Coronary artery (tissue), 2 donors: ENCODE results near the gene MYLK.

Experiments used
- DNase-seq: peaks from one replicate; pipeline ENCODE4 v3.0.0-alpha.2; 2017; ENCODE audit warnings: low spot score
- H3K27ac ChIP-seq, 2 donors: fragments of 200-600 bp; sonication (generic); one replicate each; pipeline ENCODE4 v1.5.1; 2016 to 2019
- H3K4me3 ChIP-seq: fragments of 200-600 bp; sonication (generic); 2 replicates; pipeline ENCODE4 v1.5.1; 2016; ENCODE audit warnings: mild to moderate bottlenecking, moderate library complexity
- CTCF ChIP-seq: fragments of 200-600 bp; sonication (generic); IDR thresholded peaks from one replicate; pipeline ENCODE4 v1.5.1; 2019; ENCODE audit warnings: antibody characterized with exemption

Gene MYLK

GRCh38 chr3:123862152-123862551 lies 22.0 kb downstream of the MYLK start:
- H3K27ac ChIP-seq: no peak overlapping the region
- no peak overlapping the region for H3K4me3 ChIP-seq
- no peak for TF ChIP-seq CTCF
- no peak for DNase-seq

- H3K4me3 ChIP-seq: no peak overlapping the region
- TF ChIP-seq CTCF: no peak
- DNase-seq: no peak
- no peak overlapping the region for H3K27ac ChIP-seq
Measured at GRCh38 chr3:123861081-123861836, 22.9 kb downstream of the MYLK start.

- Histone ChIP-seq H3K4me3 (no peak overlapping the region), H3K27ac (no peak overlapping the region)
- no peak for TF ChIP-seq CTCF
- no peak for DNase-seq
Measured at GRCh38 chr3:123859177-123859576, 25.0 kb downstream of the MYLK start.

- TF ChIP-seq CTCF: no peak
- no peak for DNase-seq
- no peak overlapping the region for H3K27ac ChIP-seq
- H3K4me3 ChIP-seq: no peak overlapping the region
Measured at GRCh38 chr3:123854905-123855304, 29.2 kb downstream of the MYLK start.

- DNase-seq: no peak
- TF ChIP-seq CTCF: no peak
- no peak overlapping the region for H3K27ac ChIP-seq
- no peak overlapping the region for H3K4me3 ChIP-seq
Measured at GRCh38 chr3:123853686-123854372, 30.3 kb downstream of the MYLK start.

- TF ChIP-seq CTCF: no peak
- no peak for DNase-seq
Measured at GRCh38 chr3:123847209-123847608, 36.9 kb downstream of the MYLK start.

GRCh38 chr3:123843668-123844067 lies 40.5 kb downstream of the MYLK start:
- TF ChIP-seq CTCF: no peak
- no peak overlapping the region for H3K4me3 ChIP-seq
- no peak overlapping the region for H3K27ac ChIP-seq
- DNase-seq: no peak

More at GRCh38 chr3:123847209-123847608, 36.9 kb downstream of the MYLK start:
- Histone ChIP-seq H3K27ac (no peak overlapping the region), H3K4me3 (no peak overlapping the region)
